Upper lobe of left lung (tissue), 4 donors: Measurements from ENCODE around the gene SGO2.

Experiments
- CTCF ChIP-seq, 6 experiments: fragments of 450-650 bp in 4 of 6; fragments of 200-600 bp in 2 of 6; sonication (generic) in 2 of 6; IDR thresholded peaks; one replicate each; pipeline ENCODE4 v1.5.1; 2016 to 2019; ENCODE audit warnings: antibody characterized with exemption in 6 of 6
- POLR2A ChIP-seq, 4 donors: fragments of 450-650 bp; IDR thresholded peaks; one replicate each; pipeline ENCODE4 v1.5.1; 2016 to 2017; ENCODE audit warnings: antibody characterized with exemption in 4 of 4, mild to moderate bottlenecking in 2 of 4

- TF ChIP-seq CTCF (IDR thresholded peaks at IDR 0.05) (no peak), POLR2A (IDR thresholded peaks at IDR 0.05) (no peak)
These were observed 49.2 kb upstream of the SGO2 start for GRCh38 chr2:200476836-200477235.
